HepG2 (cell line): ENCODE results near the gene UBE2H. TPM values are rescaled to one million over a fixed set of nuclear protein-coding genes. Genes with fewer than 3 reads are reported as not detected.

Experiments
- ATAC-seq: fragments of 200-7000 bp; cut with Tn5 transposase; 3 replicates; pipeline ENCODE4 v1.9.1; 2020; ENCODE audit warnings: mild to moderate bottlenecking, moderate library complexity
- BruUV-seq: library from RNA; stranded (reverse); fragments of 400-500 nt; replicated peaks from 2 replicates; lab custom pipeline; 2021; lab: Mats Ljungman, UMichigan
- CTCF ChIA-PET: fragments of 300-600 bp; formaldehyde crosslinking; extraction: SDS; loops from one replicate; lab custom pipeline; 2021; ENCODE audit warnings: low total read pairs, inconsistent platforms, low intra/inter-chr PET ratio; lab: Yijun Ruan, JAX
- POLR2A ChIA-PET: fragments of 350-600 bp; sonication (Branson Sonifier 250); formaldehyde crosslinking; loops from one replicate; lab custom pipeline; 2020; ENCODE audit warnings: antibody characterized with exemption, inconsistent platforms; lab: Yijun Ruan, JAX
- DNase-seq: peaks from one replicate; pipeline ENCODE4 v3.0.0-alpha.2; 2015; ENCODE audit warnings: low spot score
- FAIRE-seq: peaks from 3 replicates; lab custom pipeline; 2011; peaks lifted over from hg19 to GRCh38; lab: Jason Lieb, UNC
- H2AFZ ChIP-seq: one replicate; pipeline ENCODE4 v1.6.1; 2011; ENCODE audit warnings: low read length, inconsistent platforms
- H3K27ac ChIP-seq: fragments of 300-600 bp; 3 replicates; pipeline ENCODE4 v1.8.0; 2011; ENCODE audit warnings: mixed run types, mild to moderate bottlenecking, mixed read lengths, low read length, inconsistent platforms; ENCODE audit not compliant: insufficient read depth; ENCODE audit errors: extremely low read length
- H3K27me3 ChIP-seq, 2 experiments: fragments of 200-600 bp in 1 of 2; 2 replicates in 1 of 2; 3 replicates in 1 of 2; pipeline versions ENCODE4 v1.6.0 to v1.8.0; 2011; ENCODE audit warnings: low read length in 2 of 2, mild to moderate bottlenecking in 2 of 2, moderate library complexity in 2 of 2, inconsistent platforms in 1 of 2; ENCODE audit not compliant: insufficient read depth in 2 of 2, control insufficient read depth in 1 of 2
- H3K36me3 ChIP-seq, 2 experiments: fragments of 200-600 bp in 1 of 2; replicated peaks in 1 of 2; 2 replicates in 1 of 2; 3 replicates in 1 of 2; pipeline versions ENCODE4 v1.5.1 to v1.8.0; 2011; ENCODE audit warnings: low read length in 2 of 2, inconsistent platforms in 1 of 2; ENCODE audit not compliant: insufficient read depth in 2 of 2, control insufficient read depth in 1 of 2
- H3K4me1 ChIP-seq: 2 replicates; pipeline ENCODE4 v1.5.1; 2012; ENCODE audit warnings: low read length, inconsistent platforms; ENCODE audit not compliant: insufficient read depth
- H3K4me2 ChIP-seq: 2 replicates; pipeline ENCODE4 v1.6.0; 2011; ENCODE audit warnings: low read depth, low read length, inconsistent platforms
- H3K4me3 ChIP-seq, 3 experiments: fragments of 200-600 bp in 1 of 3; sonication (generic), shearing (Covaris generic) in 1 of 3; replicated peaks in 1 of 3; 2 replicates each; pipeline ENCODE4 v1.5.1; 2011 to 2016; ENCODE audit warnings: low read length in 3 of 3, inconsistent platforms in 2 of 3, low read depth in 2 of 3, mild to moderate bottlenecking in 2 of 3, control low read depth in 1 of 3, mixed read lengths in 1 of 3; ENCODE audit not compliant: insufficient read depth in 1 of 3
- H3K79me2 ChIP-seq: one replicate; pipeline ENCODE4 v1.6.1; 2011; ENCODE audit warnings: low read length, inconsistent platforms; ENCODE audit not compliant: insufficient read depth
- H3K9ac ChIP-seq: 2 replicates; pipeline ENCODE4 v1.6.0; 2011; ENCODE audit warnings: mild to moderate bottlenecking, low read depth, low read length, inconsistent platforms; ENCODE audit not compliant: insufficient read depth
- H3K9me3 ChIP-seq: 2 replicates; pipeline ENCODE4 v1.5.1; 2012; ENCODE audit warnings: mild to moderate bottlenecking, low read length
- H4K20me1 ChIP-seq: 2 replicates; pipeline ENCODE4 v1.6.0; 2011; ENCODE audit warnings: inconsistent platforms, mild to moderate bottlenecking, low read length, moderate library complexity; ENCODE audit not compliant: insufficient read depth
- EZH2 ChIP-seq: conservative IDR thresholded peaks from 2 replicates; pipeline ENCODE4 v1.6.1; 2012; ENCODE audit warnings: mild to moderate bottlenecking, low read depth, low read length, moderate library complexity
- KMT2A ChIP-seq: sonication (generic); formaldehyde crosslinking; IDR thresholded peaks from 2 replicates; pipeline ENCODE4 v1.4.0; 2020; ENCODE audit warnings: missing genetic modification reagents
- NFAT5 ChIP-seq: sonication (generic); formaldehyde crosslinking; IDR thresholded peaks from 2 replicates; pipeline ENCODE4 v1.4.0; 2020; ENCODE audit warnings: missing genetic modification reagents
- NR2C2 ChIP-seq: sonication (generic); formaldehyde crosslinking; IDR thresholded peaks from 2 replicates; pipeline ENCODE4 v1.4.0; 2020; ENCODE audit warnings: missing genetic modification reagents, mild to moderate bottlenecking, moderate library complexity, borderline replicate concordance
- TEAD3 ChIP-seq: optimal IDR thresholded peaks from 2 replicates; pipeline ENCODE3; 2016; ENCODE audit warnings: borderline replicate concordance
- ZBTB43 ChIP-seq: sonication (generic); formaldehyde crosslinking; conservative IDR thresholded peaks from 2 replicates; pipeline ENCODE4 v1.4.0; 2020; ENCODE audit warnings: missing genetic modification reagents
- ZNF124 ChIP-seq: sonication (generic); formaldehyde crosslinking; IDR thresholded peaks from 2 replicates; pipeline ENCODE4 v1.4.0; 2020; ENCODE audit warnings: missing genetic modification reagents
- ZNF180 ChIP-seq: sonication (generic); formaldehyde crosslinking; IDR thresholded peaks from 2 replicates; pipeline ENCODE4 v1.4.0; 2020; ENCODE audit warnings: low read depth, missing genetic modification reagents, borderline replicate concordance
- ZNF550 ChIP-seq: sonication (generic); formaldehyde crosslinking; IDR thresholded peaks from 2 replicates; pipeline ENCODE4 v1.4.0; 2020; ENCODE audit warnings: mild to moderate bottlenecking, missing genetic modification reagents, borderline replicate concordance
- ZNF687 ChIP-seq: sonication (generic); formaldehyde crosslinking; IDR thresholded peaks from 2 replicates; pipeline ENCODE4 v1.5.1; 2020; ENCODE audit warnings: mild to moderate bottlenecking, missing genetic modification reagents, moderate library complexity
- ZNF841 ChIP-seq: sonication (generic); formaldehyde crosslinking; IDR thresholded peaks from 2 replicates; pipeline ENCODE4 v1.8.1; 2023; ENCODE audit warnings: missing genetic modification reagents, borderline replicate concordance
- WGBS: methylation state at CpG from one replicate; pipeline ENCODE4 v1.1.6; 2017; ENCODE audit warnings: low lambda C conversion rate; 5-methylcytosine and 5-hydroxymethylcytosine counted together
- in situ Hi-C: cut with HindIII; loops from 2 replicates; pipeline ENCODE4 v1.10.0; 2017; ENCODE audit warnings: low pct_unique_long_range_greater_than_20kb; ENCODE audit not compliant: extremely low pct_ligation_motif_present
- intact Hi-C: fragments of 100-400 bp; cut with micrococcal nuclease; formaldehyde crosslinking; loops from one replicate; pipeline ENCODE4 v1.10.0; 2022; ENCODE audit not compliant: unreplicated experiment
- polyA plus RNA-seq, 8 experiments: library from polyadenylated mRNA; depleted of rRNA in 3 of 8; stranded (reverse) in 7 of 8; unstranded in 1 of 8; fragments of >200 nt; fragmentation: Illumina TruSeq in 4 of 8; extraction: Trizol in 4 of 8; gene quantifications; 2 replicates each; pipeline versions ENCODE4 v1.2.1 to v1.2.3, GENCODE V29; 2011 to 2016; ENCODE audit warnings: low read depth in 4 of 8, missing spikeins in 1 of 8, mixed read lengths in 1 of 8; ENCODE audit not compliant: insufficient read depth in 1 of 8
- total RNA-seq, 5 experiments: library from RNA; depleted of rRNA; stranded (reverse); fragments of >200 nt; fragmentation: Illumina TruSeq; extraction: Trizol; gene quantifications; 2 replicates each; pipeline ENCODE4 v1.2.3, GENCODE V29; 2016; ENCODE audit warnings: low read depth in 1 of 5

The UBE2H gene
- total and polyA plus RNA-seq, 2 of the 13 experiments (the other 11 are each of a cell fraction or from before 2014, with no cell fraction given), result 15.5 to 40.1 TPM

GRCh38 chr7:129785685-129786514, 166.9 kb downstream of the UBE2H start:
- Histone ChIP-seq H3K27me3 (peaks cover 18 to 77% of the 10 kb centered on the region in 2 experiments), H3K4me2 (peak overlapping the region; percentile 54), H4K20me1 (peaks cover 8% of the 10 kb centered on the region; the same call in 1 of the 2 replicates), H3K4me1 (peaks cover 23% of the 10 kb centered on the region), H3K36me3 (no peaks in the 10 kb centered on the region), H2AFZ (no peak overlapping the region), H3K4me3 (peak overlapping the region in 1 of 3 experiments; percentile 58; a peak in 1 of 6 replicates), H3K9ac (no peak overlapping the region), H3K9me3 (no peaks in the 10 kb centered on the region), H3K79me2 (no peaks in the 10 kb centered on the region), H3K27ac (no peak overlapping the region)
- ChIA-PET POLR2A (no interaction called here), CTCF (no interaction called here)
- FAIRE-seq (no peak), DNase-seq (no peak), ATAC-seq (peak; percentile 7; the same call in 2 of the 3 replicates)
- in situ Hi-C loops (no loop called here), intact Hi-C loops (no loop called here)
- no TSS peak for BruUV-seq
- 7% methylated on average over 30 of the region's 44 CpGs for WGBS
- TF ChIP-seq ZNF180 (no peak), ZNF841 (no peak), ZNF550 (CRISPR knock-in tag) (no peak), KMT2A (CRISPR knock-in tag) (no peak), ZNF687 (CRISPR knock-in tag) (peak; percentile 13; the same call in 1 of the 2 replicates), ZBTB43 (no peak), NR2C2 (CRISPR knock-in tag) (no peak), ZNF124 (CRISPR knock-in tag) (no peak), NFAT5 (no peak), TEAD3 (CRISPR knock-in tag) (no peak), EZH2 (peak; percentile 94)
